ENCODE results near the gene GPA33.

GPA33 gene, protein sequence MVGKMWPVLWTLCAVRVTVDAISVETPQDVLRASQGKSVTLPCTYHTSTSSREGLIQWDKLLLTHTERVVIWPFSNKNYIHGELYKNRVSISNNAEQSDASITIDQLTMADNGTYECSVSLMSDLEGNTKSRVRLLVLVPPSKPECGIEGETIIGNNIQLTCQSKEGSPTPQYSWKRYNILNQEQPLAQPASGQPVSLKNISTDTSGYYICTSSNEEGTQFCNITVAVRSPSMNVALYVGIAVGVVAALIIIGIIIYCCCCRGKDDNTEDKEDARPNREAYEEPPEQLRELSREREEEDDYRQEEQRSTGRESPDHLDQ

DNA sequence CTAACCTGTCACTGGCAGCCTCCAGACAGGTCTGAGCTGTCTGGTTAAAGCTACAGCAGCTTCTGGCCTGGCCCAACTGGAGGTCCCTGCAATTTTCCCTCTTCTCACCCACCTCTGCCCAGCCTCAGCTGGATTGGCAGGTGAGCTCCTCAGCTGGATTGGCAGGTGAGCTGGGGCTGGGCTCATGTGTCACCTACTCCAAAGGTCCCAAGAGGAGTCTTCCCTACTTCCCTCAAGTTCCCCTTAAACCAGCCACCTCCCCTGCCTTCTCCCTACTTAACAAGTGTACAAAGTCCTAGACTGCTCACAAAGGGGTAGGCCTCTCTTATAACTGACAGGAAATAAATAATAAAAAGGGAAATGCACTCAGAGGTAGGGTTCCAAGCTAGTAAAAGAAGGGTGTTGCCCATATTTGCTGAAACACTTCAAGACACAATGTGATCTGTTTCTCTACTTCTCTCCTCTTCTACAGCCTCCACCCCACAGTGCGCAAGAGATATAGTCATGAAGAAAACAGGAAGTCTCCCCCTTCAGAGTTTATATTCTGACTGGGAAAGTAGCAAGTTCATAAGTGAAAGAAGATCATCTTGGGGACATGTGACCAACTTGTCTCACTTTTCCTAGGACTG lies at the start of gene GPA33:
Gene GPA33, minus strand, starts transcription at position 64 of the 629 bp plus-strand sequence. CDS start 90 bp downstream, outside the sequence.
- FAIRE-seq: peak; percentile 84

DNA sequence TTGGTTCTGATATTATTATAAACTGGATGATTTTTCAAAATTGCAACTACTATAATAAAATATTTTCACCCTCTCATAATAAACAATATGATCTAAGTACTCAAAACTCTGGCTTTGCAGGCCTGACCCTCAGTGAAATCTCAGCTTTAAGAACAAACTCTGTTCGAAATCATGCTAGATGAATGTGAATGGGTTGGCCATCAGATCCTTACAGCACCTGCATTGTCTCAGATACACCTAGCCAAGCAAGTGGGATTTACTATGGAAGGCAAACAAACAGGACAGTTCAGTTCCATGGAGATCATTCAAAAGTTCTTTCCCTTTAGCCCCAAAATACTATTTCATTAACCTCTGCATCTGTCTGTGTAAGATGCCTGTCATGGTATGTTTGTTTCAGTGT lies 48.5 kb upstream of the GPA33 start:
- no peak for FAIRE-seq

DNA sequence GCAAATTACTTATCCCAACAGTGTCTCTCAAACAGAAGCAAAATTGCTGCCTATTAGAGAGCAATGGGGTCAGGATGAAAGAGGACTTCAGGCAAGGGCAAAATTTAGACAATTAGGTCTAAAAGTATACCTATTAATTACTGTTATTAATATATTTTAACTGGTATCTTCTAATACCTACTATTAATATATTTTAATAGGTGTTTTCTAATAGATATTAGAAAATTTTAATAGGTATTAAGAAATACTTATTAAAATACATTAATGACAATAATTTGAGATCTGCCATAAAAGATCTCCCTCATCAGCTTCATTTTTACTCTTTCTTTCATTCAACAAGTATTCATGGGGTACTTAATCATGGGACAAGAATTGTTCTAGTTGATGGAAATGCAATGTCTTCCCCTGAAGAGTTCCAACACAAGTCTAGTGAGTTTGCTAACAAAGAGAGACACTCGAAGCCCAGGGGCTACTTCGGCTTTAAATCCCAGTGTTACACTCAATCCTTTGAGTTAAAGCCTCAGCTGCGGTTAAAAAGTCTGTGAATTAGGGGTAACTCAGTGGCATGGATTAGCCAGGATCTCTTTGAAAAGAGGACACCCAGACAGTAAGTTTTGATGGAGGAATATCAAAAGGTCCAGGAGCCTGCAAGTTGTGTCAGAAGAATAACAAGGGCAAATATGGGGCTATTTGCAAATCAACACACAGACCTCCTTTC lies 47.8 kb upstream of the GPA33 start:
- FAIRE-seq: no peak

DNA sequence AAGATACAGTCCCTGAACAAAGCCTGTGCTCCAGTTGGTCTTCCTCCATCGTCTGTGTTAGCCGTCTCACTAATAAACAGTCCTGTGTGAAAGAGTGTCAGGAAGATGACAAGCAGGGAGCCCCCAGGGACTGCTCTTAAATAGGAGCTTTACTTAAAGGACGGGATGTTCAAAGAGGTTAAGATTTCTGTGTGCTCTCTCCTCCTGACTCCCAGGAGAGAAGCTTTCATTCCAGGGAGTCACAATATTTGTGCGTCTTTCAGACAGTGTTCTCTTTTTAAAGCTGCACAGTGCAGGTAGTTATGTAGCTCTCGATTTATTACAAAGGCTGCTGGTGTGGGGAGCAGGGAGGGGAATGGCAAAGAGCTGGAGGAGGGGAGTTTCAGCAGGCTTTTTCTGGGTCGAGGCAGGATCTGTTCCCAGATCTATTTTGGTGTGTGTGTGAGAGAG lies 47.2 kb upstream of the GPA33 start:
- FAIRE-seq: no peak

DNA sequence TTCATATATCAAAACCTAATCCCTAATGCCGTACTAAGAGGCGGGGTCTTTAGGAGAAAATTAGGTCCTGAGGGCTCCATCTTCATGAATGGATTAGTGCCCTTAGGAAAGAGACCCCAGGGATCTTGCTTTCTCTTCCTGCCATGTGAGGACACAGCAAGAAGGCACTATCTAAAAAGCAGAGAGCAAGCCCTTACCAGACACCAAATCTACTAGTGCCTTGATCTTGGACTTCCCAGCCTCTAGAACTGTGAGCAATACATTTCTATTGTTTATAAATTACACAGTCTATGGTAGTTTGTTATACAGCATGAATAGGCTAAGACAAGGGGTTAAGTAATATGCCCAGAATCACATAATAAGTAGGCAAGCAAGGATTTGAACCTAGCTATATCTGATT lies 46.6 kb upstream of the GPA33 start:
- FAIRE-seq: no peak

DNA sequence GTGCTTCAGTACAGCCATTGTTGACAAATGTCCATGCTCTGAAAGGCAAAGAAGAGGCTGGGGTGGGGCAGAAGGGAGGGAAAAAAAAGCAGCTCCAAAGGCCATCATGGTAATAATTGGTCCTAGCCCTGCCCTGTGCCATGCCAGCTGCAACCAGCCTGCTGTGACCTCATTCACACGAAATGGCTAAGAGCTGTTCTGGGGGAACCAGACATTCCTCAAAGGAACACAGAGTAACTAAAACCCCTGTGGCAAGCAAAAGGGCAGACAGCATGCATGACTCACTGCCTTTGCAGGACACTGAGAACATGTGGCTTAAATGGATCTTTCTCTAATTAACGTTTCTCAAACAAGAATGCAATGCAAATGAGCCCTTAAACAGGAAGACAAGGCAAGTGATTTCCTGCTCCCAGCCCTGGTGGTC lies 46.0 kb upstream of the GPA33 start:
- no peak for FAIRE-seq

DNA sequence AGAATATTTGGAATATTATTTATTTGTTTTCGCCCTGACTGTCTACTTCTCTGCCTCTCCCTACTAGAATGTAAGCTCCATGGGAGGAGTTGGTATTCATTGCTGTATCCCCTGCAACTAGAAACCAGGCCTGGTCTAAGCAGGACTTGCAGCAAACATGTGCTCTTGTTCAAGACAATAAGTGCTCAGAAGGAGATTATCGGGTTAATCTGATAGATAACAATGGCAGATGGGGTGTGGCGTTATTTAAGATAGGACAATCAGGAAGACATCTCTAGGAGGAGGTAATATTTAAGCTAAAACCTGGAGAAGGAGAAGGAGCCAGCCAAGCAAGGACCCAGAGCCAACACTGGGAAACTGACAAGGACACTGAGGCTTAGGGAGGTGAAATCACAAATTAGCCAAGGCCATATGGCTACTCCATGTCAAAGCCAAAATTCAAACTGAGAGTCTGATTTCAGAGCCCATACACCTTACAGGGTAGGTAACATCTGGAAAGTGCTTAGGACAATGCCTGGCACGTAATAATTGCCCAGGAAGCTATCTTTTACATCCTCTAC lies 45.2 kb upstream of the GPA33 start:
- no peak for FAIRE-seq

DNA sequence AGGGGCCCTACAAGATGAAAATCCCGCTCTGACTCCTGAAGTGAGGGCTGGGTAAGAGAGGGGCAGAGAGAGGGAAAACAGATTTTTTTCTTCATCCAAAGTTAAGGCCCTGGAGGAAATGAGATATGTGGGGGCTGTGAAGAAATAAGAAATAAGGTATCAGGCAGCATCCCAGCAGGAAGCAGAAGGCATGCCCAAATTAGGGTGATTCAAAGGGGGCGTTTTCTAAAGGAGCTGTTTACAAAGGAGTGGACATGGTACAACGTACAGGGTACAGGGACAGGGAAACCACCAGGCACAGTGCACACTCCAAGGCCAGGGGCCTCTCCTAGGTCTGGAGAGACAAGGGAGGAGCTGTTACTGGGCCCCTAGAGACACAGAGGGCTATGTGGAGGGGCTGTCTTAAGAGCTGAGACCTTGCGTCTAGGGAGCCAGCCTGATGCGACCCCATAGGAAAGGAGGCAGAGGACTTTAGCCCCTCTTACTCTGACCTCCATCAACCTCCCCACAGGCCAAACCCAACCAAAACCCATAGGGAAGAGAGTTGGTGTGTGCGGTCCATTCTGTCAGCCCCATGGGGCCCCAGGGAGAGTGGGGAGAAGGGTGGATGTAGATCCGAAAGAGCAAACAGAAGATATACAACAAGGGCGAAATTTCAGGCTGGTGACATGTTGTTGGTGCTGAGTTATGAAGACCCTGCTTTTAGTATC lies 42.3 kb upstream of the GPA33 start:
- FAIRE-seq: no peak

DNA sequence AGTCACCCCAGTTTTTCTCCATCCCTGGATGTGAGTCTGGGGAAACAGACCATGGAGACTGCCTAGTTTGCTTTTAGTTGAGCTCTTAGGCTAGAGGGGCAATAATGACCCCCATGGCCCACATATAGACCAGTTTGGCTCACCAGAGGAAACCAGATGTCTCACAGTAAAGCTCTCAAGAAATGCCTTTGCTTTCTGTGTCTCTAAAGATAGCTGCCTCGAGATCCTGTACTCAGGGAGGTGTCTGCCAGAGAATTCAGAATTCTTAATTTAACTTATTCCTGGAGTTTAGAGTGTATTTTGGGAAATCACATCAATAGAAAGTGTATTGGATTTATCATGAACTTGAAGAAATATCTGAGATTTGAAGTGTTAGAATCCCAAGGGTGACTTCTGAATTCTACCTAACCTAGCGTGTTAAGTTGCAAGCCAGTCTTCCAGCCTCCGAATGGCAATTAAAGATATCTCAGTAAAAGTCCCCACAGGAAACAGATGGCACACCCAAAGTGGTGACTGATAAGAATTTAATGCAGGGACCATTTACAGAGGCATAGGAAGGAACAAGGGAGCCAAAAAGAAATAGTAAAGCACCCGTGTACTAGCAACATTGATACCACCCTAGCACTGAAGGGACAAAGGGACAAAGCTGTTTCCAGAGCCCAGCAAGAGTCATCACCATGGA lies 40.8 kb upstream of the GPA33 start:
- no peak for FAIRE-seq

DNA sequence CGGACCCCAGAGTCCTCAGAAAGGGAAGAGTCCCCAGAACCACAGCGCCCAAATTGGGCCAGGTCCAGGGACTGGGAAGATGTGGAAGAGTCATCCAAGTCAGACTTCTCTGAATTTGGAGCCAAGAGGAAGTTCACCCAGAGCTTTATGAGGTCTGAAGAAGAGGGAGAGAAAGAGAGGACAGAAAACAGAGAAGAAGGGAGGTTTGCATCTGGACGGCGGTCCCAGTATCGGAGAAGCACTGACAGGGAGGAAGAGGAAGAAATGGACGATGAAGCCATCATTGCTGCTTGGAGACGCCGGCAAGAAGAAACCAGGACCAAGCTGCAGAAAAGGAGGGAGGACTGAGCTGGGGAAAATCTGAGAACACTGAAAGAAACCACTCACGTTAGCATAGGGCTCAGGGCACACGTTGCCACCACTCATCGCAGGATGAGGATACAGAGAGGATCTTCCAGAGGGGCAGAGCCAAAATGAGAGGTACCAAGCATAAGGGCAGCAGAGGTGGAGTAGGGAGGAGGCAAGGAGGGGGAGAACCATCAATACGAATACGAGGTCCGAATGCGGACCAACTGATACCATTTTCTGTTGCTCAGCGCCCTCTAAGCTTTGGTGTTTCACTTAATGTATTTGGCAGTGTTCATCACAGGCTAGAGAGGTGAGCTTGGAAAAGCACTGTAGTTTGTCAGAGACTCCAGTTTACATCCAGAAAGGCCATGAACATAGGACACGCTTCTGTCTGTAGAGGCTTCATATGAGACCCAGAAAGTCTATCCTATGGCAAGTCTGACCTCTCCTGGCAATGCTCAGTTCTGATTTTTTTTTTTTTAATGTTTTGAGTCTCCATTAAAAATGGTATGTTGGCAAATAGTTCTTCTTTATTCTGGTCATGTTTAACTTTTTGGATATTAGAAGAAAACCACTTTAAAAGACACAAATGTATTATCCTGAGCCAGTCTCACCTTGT lies 38.4 kb upstream of the GPA33 start:
- no peak for FAIRE-seq

DNA sequence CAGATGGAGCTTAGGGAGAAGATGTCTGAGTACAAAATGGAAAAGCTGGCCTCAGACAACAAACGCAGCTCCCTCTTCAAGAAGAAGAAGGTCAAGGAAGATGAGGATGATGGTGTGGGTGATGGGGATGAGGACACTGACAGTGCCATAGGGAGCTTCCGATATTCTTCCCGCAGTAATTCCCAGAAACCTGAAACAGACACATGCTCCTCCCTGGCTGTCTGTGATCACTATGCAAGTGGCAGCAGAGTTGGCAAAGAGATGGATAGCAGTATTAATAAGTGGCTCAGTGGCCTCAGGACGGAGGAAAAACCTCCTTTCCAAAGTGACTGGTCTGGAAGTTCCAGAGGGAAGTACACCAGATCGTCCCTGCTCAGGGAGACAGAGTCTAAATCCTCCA lies 37.5 kb upstream of the GPA33 start:
- FAIRE-seq: no peak

DNA sequence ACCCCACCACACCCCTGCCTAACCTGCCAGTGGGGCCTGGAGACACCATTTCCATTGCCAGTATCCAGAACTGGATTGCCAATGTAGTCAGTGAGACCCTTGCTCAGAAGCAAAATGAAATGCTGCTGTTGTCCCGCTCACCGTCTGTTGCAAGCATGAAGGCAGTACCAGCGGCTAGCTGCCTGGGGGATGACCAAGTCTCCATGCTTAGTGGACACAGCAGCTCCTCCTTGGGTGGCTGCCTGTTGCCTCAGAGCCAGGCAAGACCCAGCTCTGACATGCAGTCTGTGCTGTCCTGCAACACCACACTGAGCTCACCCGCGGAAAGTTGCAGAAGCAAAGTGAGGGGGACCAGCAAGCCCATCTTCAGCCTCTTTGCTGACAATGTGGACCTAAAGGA lies 37.1 kb upstream of the GPA33 start:
- no peak for FAIRE-seq

DNA sequence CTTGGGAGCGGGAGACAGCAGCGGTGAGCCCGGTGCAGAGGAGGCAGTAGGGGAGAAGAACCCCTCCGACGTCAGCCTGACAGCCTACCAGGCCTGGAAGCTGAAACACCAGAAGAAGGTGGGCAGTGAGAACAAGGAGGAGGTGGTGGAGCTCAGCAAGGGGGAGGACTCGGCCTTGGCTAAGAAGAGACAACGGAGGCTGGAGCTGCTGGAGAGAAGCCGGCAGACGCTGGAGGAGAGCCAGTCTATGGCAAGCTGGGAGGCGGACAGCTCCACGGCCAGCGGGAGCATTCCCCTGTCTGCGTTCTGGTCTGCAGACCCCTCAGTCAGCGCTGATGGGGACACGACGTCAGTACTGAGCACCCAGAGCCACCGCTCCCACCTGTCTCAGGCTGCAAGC lies 36.6 kb upstream of the GPA33 start:
- FAIRE-seq: no peak

DNA sequence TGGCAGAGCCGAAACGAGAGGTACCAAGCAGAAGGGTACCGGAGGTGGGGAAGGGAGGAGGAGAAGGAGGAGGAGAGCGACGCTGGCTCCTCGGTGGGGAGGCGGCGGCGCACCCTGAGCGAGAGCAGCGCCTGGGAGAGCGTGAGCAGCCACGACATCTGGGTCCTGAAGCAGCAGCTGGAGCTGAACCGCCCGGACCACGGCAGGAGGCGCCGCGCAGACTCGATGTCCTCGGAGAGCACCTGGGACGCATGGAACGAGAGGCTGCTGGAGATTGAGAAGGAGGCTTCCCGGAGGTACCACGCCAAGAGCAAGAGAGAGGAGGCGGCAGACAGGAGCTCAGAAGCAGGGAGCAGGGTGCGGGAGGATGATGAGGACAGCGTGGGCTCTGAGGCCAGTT lies 36.1 kb upstream of the GPA33 start:
- FAIRE-seq: no peak

DNA sequence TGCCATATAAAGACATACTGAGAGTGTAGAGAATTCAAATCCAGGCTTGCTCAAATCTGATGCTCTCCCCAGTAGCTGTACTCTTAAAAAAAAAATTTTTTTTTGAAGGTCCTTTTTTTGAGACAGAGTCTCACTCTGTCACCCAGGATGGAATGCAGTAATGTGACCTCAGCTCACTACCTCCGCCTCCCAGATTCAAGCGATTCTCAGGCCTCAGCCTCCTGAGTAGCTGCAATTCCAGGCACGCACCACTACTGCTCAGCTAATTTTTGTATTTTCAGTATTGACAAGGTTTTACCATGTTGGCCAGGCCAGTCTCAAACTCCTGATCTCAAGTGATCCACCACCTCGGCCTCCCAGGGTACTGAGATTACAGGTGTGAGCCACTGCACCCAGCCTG lies 32.4 kb upstream of the GPA33 start:
- no peak for FAIRE-seq

DNA sequence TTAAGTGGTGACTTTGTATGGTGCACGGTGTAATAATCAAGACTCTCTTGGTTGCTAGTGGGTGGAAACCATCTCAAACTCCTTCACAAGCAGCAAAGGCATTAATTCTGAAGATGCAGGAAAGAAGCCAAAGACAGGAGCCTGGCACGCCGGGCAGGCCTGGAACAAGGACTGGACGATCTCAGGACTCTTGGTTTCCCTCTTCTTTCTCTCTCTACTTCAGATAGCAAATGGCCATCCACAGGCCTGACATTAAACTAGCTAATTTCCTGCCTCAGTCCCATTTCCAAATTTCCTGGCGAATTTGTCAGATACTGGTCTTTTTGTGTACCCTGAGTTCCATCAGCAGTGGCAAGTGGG lies 31.9 kb upstream of the GPA33 start:
- FAIRE-seq: no peak

DNA sequence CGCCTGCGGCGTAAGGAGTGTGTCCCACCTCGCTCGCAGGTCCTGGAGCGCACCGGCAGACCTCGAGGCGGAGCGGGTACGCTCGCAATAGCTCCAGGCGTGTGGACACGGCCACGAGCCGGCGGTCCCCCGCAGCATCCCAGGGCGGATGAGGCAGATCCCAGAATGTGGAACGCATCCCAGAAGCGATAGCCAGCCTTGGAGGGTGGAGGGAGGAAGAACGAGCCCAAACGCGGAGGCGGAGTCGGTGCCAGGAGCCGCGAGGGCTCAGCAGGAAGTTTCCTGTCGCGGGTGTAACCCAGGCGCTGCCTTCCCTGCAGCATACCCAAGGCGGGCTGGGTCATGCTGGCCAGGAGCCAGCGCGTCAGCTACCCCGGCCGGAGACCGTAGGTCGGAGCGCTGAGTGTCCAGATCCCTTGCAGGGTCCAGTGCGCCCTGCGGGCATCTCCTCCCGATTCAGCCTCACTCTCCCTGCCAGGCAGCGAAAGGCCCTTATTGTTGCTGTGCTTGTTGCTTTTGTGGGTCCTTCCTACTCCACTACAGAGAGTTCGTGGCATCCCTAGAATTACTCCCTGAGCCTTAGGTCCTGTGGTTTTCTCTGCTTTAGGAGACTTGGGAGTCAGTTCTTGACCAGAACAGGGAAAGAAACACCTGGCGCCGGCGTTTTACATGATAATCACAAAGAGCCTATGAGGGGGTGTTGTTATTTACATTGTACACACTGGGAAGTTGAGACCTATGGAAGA lies 31.4 kb upstream of the GPA33 start:
- FAIRE-seq: no peak

DNA sequence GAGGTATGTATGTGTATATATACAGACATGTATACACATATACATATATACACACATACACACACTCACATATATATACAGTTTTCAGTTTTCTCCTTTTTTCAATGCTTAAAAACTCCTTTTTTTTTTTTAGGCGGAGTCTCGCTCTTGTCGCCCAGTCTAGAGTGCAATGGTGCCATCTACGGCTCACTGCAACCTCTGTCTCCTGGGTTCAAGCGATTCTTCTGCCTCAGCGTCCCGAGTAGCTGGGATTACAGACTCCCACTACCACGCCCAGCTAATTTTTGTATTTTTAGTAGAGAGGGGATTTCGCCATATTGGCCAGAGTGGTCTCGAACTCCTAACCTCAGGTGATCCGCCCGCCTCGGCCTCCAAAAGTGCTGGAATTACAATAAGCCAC lies 30.7 kb upstream of the GPA33 start:
- no peak for FAIRE-seq

DNA sequence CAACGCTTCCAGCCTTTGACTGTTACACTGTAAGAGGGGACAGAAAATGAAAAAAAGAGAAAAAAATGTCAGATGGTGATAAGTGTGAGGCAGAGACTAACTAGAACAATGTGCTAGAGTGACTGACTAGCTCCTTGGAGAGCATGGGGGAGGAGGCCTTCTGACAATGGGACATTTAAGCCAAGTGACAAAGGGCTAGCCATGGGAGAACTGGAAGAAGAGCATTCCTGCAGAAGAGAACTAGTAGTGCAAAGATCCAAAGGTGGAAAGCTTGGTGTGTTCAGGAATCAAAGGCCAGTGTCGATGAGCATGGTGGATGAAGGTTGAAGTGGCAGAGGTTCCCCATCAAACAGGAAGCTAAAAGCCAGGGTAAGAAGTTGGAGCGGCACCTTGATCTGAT lies 29.5 kb upstream of the GPA33 start:
- no peak for FAIRE-seq

DNA sequence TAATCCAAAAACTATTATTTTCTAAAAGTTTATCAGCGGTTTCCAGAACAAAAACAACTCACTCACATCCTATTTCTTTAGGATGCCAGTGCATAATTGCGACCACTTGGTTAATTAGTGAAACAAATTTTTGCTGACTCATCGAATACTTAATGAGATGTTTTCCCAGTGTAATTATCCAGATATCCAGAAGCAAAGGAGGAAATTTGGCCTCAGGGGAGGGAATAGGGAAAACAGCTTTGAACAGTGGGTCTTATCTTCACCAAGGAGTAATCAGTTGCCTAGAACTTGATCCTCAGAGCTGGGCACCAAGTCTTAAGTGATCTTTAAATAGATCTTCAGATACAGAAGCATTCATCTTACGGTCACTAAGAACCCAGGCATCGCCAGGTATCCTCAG lies 28.0 kb upstream of the GPA33 start:
- no peak for FAIRE-seq
